HepG2 (cell line): Measurements from ENCODE around the gene RNF208. TPM values are rescaled to one million over a fixed set of nuclear protein-coding genes. Genes with fewer than 3 reads are reported as not detected.

Source experiments
- AGO2 ChIP-seq: fragments of 200-400 bp; formaldehyde crosslinking; optimal IDR thresholded peaks from 2 replicates; pipeline ENCODE3; 2017; ENCODE audit warnings: mild to moderate bottlenecking, low read depth, low read length, moderate library complexity
- ELK4 ChIP-seq: sonication (generic); formaldehyde crosslinking; IDR thresholded peaks from 2 replicates; pipeline ENCODE4 v1.9.0; 2021; ENCODE audit warnings: missing genetic modification reagents, borderline replicate concordance
- GATAD1 ChIP-seq: IDR thresholded peaks from 2 replicates; pipeline ENCODE4 v1.6.1; 2016; ENCODE audit warnings: missing genetic modification reagents, missing compliant biosample characterization
- GLMP ChIP-seq: sonication (generic); formaldehyde crosslinking; IDR thresholded peaks from 2 replicates; pipeline ENCODE4 v1.9.0; 2021; ENCODE audit warnings: missing genetic modification reagents, mild to moderate bottlenecking, borderline replicate concordance
- IRF2 ChIP-seq: IDR thresholded peaks from 2 replicates; pipeline ENCODE4 v1.6.1; 2018; ENCODE audit warnings: missing genetic modification reagents, missing compliant biosample characterization
- KDM5A ChIP-seq: fragments of 200-600 bp; sonication (generic); IDR thresholded peaks from 2 replicates; pipeline ENCODE4 v1.7.0; 2018; ENCODE audit warnings: antibody characterized with exemption, mild to moderate bottlenecking, low read length, borderline replicate concordance
- MAX ChIP-seq: IDR thresholded peaks from 2 replicates; pipeline ENCODE4 v1.6.1; 2012; ENCODE audit warnings: inconsistent platforms
- MIER3 ChIP-seq: IDR thresholded peaks from 2 replicates; pipeline ENCODE4 v1.6.1; 2016; ENCODE audit warnings: missing compliant biosample characterization, borderline replicate concordance
- MTERF4 ChIP-seq: sonication (generic); formaldehyde crosslinking; IDR thresholded peaks from 2 replicates; pipeline ENCODE4 v1.8.0; 2023; ENCODE audit warnings: mild to moderate bottlenecking, missing genetic modification reagents
- NFIB ChIP-seq: sonication (generic); formaldehyde crosslinking; IDR thresholded peaks from 2 replicates; pipeline ENCODE4 v1.9.0; 2021; ENCODE audit warnings: missing genetic modification reagents, mild to moderate bottlenecking, borderline replicate concordance
- PRDM10 ChIP-seq: sonication (generic); formaldehyde crosslinking; IDR thresholded peaks from 2 replicates; pipeline ENCODE4 v1.4.0; 2020; ENCODE audit warnings: low read depth, missing genetic modification reagents
- SOX5 ChIP-seq: IDR thresholded peaks from 2 replicates; pipeline ENCODE4 v1.6.1; 2016; ENCODE audit warnings: borderline replicate concordance
- ZBTB26 ChIP-seq: IDR thresholded peaks from 2 replicates; pipeline ENCODE4 v1.6.1; 2016; ENCODE audit warnings: missing compliant biosample characterization, missing genetic modification reagents, borderline replicate concordance
- ZBTB46 ChIP-seq: sonication (generic); formaldehyde crosslinking; IDR thresholded peaks from 2 replicates; pipeline ENCODE4 v1.4.0; 2020; ENCODE audit warnings: mild to moderate bottlenecking, missing genetic modification reagents, borderline replicate concordance
- ZMAT3 ChIP-seq: sonication (generic); formaldehyde crosslinking; conservative IDR thresholded peaks from 2 replicates; pipeline ENCODE4 v1.7.0; 2021; ENCODE audit warnings: missing genetic modification reagents
- ZNF557 ChIP-seq: sonication (generic); formaldehyde crosslinking; IDR thresholded peaks from 2 replicates; pipeline ENCODE4 v1.4.0; 2020; ENCODE audit warnings: missing genetic modification reagents
- ZNF780A ChIP-seq: sonication (generic); formaldehyde crosslinking; IDR thresholded peaks from 2 replicates; pipeline ENCODE4 v1.8.0; 2022; ENCODE audit warnings: mild to moderate bottlenecking, missing genetic modification reagents, moderate library complexity
- polyA plus RNA-seq, 8 experiments: library from polyadenylated mRNA; depleted of rRNA in 3 of 8; stranded (reverse) in 7 of 8; unstranded in 1 of 8; fragments of >200 nt; fragmentation: Illumina TruSeq in 4 of 8; extraction: Trizol in 4 of 8; gene quantifications; 2 replicates each; pipeline versions ENCODE4 v1.2.1 to v1.2.3, GENCODE V29; 2011 to 2016; ENCODE audit warnings: low read depth in 4 of 8, missing spikeins in 1 of 8, mixed read lengths in 1 of 8; ENCODE audit not compliant: insufficient read depth in 1 of 8
- total RNA-seq, 5 experiments: library from RNA; depleted of rRNA; stranded (reverse); fragments of >200 nt; fragmentation: Illumina TruSeq; extraction: Trizol; gene quantifications; 2 replicates each; pipeline ENCODE4 v1.2.3, GENCODE V29; 2016; ENCODE audit warnings: low read depth in 1 of 5

Gene RNF208
- total and polyA plus RNA-seq, 2 of the 13 experiments (the other 11 are each of a cell fraction or from before 2014, with no cell fraction given) = 1.6 to 2.1 TPM

- TF ChIP-seq NFIB (no peak), MAX (no peak), IRF2 (CRISPR knock-in tag) (no peak), ZNF557 (CRISPR knock-in tag) (no peak), ELK4 (CRISPR knock-in tag) (no peak), MIER3 (CRISPR knock-in tag) (peak; percentile 25; the same call in 1 of the 2 replicates), GLMP (CRISPR knock-in tag) (no peak), SOX5 (peak; percentile 29), MTERF4 (peak; percentile 79; the same call in 1 of the 2 replicates), KDM5A (0 out of 2 replicates have a peak, but pooled peaks have one; percentile 14), GATAD1 (CRISPR knock-in tag) (peak; percentile 66; the same call in 1 of the 2 replicates), ZNF780A (CRISPR knock-in tag) (no peak), ZBTB26 (CRISPR knock-in tag) (peak; percentile 44; the same call in 1 of the 2 replicates), ZMAT3 (CRISPR knock-in tag) (peak; percentile 78; the same call in 1 of the 2 replicates), AGO2 (peak; percentile 42), PRDM10 (CRISPR knock-in tag) (peak; percentile 53; the same call in 1 of the 2 replicates), ZBTB46 (CRISPR knock-in tag) (no peak)
These were observed 13.6 kb upstream of the RNF208 start (continued) for GRCh38 chr9:137235424-137236237.
